HEK293 (cell line): ENCODE measurements around the gene UBE3B.

Experiments used
- CTCF ChIA-PET: fragments of 350-600 bp; formaldehyde crosslinking; extraction: SDS; loops from one replicate; lab custom pipeline; 2021; ENCODE audit warnings: antibody characterized with exemption; lab: Yijun Ruan, JAX
- POLR2A ChIA-PET: fragments of 300-600 bp; formaldehyde crosslinking; extraction: SDS; loops from one replicate; lab custom pipeline; 2020; ENCODE audit warnings: antibody characterized with exemption, inconsistent platforms; lab: Yijun Ruan, JAX
- H3K27ac ChIP-seq: fragments of 200-500 bp; sonication (Bioruptor generic); 2 replicates; pipeline ENCODE4 v1.5.1; 2014; ENCODE audit warnings: low read depth, low read length, control low read depth, inconsistent platforms; ENCODE audit errors: extremely low read depth
- H3K36me3 ChIP-seq, 2 experiments: fragments of 200-500 bp in 1 of 2; sonication (Bioruptor generic) in 1 of 2; 1 replicate in 1 of 2; 2 replicates in 1 of 2; pipeline ENCODE4 v1.5.1; 2014 to 2017; ENCODE audit warnings: inconsistent platforms in 2 of 2, low read length in 2 of 2; ENCODE audit not compliant: control insufficient read depth in 2 of 2, insufficient read depth in 1 of 2
- H3K4me1 ChIP-seq: fragments of 200-500 bp; sonication (Bioruptor generic); 2 replicates; pipeline ENCODE4 v1.5.1; 2014; ENCODE audit warnings: mild to moderate bottlenecking, low read length, inconsistent platforms; ENCODE audit not compliant: control insufficient read depth, insufficient read depth
- H3K4me3 ChIP-seq: 2 replicates; pipeline ENCODE4 v1.5.1; 2011; ENCODE audit warnings: low read depth, mild to moderate bottlenecking, control low read depth, low read length, moderate library complexity
- H3K9me3 ChIP-seq: fragments of 200-500 bp; sonication (Bioruptor generic); 2 replicates; pipeline ENCODE4 v1.5.1; 2014; ENCODE audit warnings: low read depth, low read length, inconsistent platforms; ENCODE audit not compliant: control insufficient read depth, insufficient read depth
- ELK4 ChIP-seq: IDR thresholded peaks from 2 replicates; pipeline ENCODE4 v1.6.1; 2011; ENCODE audit warnings: mild to moderate bottlenecking, low read depth, low read length, borderline replicate concordance
- GLI2 ChIP-seq: fragments of 450-650 bp; formaldehyde crosslinking; IDR thresholded peaks from 2 replicates; pipeline ENCODE4; 2017; ENCODE audit warnings: missing biosample characterization, missing genetic modification characterization, low read depth, borderline replicate concordance
- KLF10 ChIP-seq: fragments of 450-650 bp; IDR thresholded peaks from 2 replicates; pipeline ENCODE4 v1.5.1; 2018; ENCODE audit warnings: missing biosample characterization, mild to moderate bottlenecking, missing genetic modification characterization
- TRIM28 ChIP-seq: IDR thresholded peaks from 2 replicates; pipeline ENCODE4 v1.6.1; 2011; ENCODE audit warnings: low read length, control low read depth, borderline replicate concordance
- TSHZ1 ChIP-seq: fragments of 450-650 bp; formaldehyde crosslinking; IDR thresholded peaks from 2 replicates; pipeline ENCODE4 v1.5.1; 2016; ENCODE audit warnings: missing biosample characterization, missing genetic modification characterization, borderline replicate concordance
- ZBTB17 ChIP-seq: fragments of 450-650 bp; formaldehyde crosslinking; IDR thresholded peaks from 2 replicates; pipeline ENCODE4 v1.5.1; 2016; ENCODE audit warnings: missing biosample characterization, missing genetic modification characterization
- ZNF112 ChIP-seq: fragments of 450-650 bp; formaldehyde crosslinking; IDR thresholded peaks from 2 replicates; pipeline ENCODE4 v1.5.0; 2017; ENCODE audit warnings: missing biosample characterization, missing genetic modification characterization
- ZNF114 ChIP-seq: fragments of 450-650 bp; formaldehyde crosslinking; IDR thresholded peaks from 2 replicates; pipeline ENCODE4 v1.5.0; 2017; ENCODE audit warnings: missing biosample characterization, missing genetic modification characterization
- ZNF211 ChIP-seq: fragments of 450-650 bp; formaldehyde crosslinking; IDR thresholded peaks from 2 replicates; pipeline ENCODE4 v1.5.1; 2016; ENCODE audit warnings: low read depth, missing biosample characterization, missing genetic modification characterization
- ZNF311 ChIP-seq: fragments of 450-650 bp; formaldehyde crosslinking; IDR thresholded peaks from 2 replicates; pipeline ENCODE4 v1.5.1; 2017; ENCODE audit warnings: missing biosample characterization, missing genetic modification characterization, borderline replicate concordance
- ZNF350 ChIP-seq: fragments of 450-650 bp; formaldehyde crosslinking; IDR thresholded peaks from 2 replicates; pipeline ENCODE4 v1.5.0; 2017; ENCODE audit warnings: missing biosample characterization, mild to moderate bottlenecking, missing genetic modification characterization
- ZNF362 ChIP-seq: fragments of 450-650 bp; formaldehyde crosslinking; IDR thresholded peaks from 2 replicates; pipeline ENCODE4 v1.5.1; 2016; ENCODE audit warnings: missing biosample characterization, missing genetic modification characterization
- ZNF37A ChIP-seq: fragments of 450-650 bp; IDR thresholded peaks from 2 replicates; pipeline ENCODE4 v1.5.1; 2018; ENCODE audit warnings: missing biosample characterization, missing genetic modification characterization
- ZNF404 ChIP-seq: fragments of 450-650 bp; formaldehyde crosslinking; IDR thresholded peaks from 2 replicates; pipeline ENCODE4 v1.5.1; 2017; ENCODE audit warnings: missing biosample characterization, missing genetic modification characterization
- ZNF416 ChIP-seq: fragments of 450-650 bp; formaldehyde crosslinking; IDR thresholded peaks from 2 replicates; pipeline ENCODE4 v1.5.1; 2016; ENCODE audit warnings: missing biosample characterization, missing genetic modification characterization
- ZNF518A ChIP-seq: fragments of 450-650 bp; formaldehyde crosslinking; conservative IDR thresholded peaks from 2 replicates; pipeline ENCODE4 v1.5.1; 2016; ENCODE audit warnings: low read depth, missing biosample characterization, missing genetic modification characterization
- ZNF548 ChIP-seq: fragments of 450-650 bp; formaldehyde crosslinking; IDR thresholded peaks from 2 replicates; pipeline ENCODE4 v1.5.1; 2016; ENCODE audit warnings: missing biosample characterization, missing genetic modification characterization
- ZNF580 ChIP-seq: fragments of 450-650 bp; formaldehyde crosslinking; IDR thresholded peaks from 2 replicates; pipeline ENCODE4 v1.5.1; 2016; ENCODE audit warnings: missing biosample characterization, missing genetic modification characterization
- ZNF621 ChIP-seq: fragments of 450-650 bp; formaldehyde crosslinking; IDR thresholded peaks from 2 replicates; pipeline ENCODE4 v1.5.1; 2017; ENCODE audit warnings: missing biosample characterization, missing genetic modification characterization
- ZNF785 ChIP-seq: fragments of 450-650 bp; formaldehyde crosslinking; IDR thresholded peaks from 2 replicates; pipeline ENCODE4 v1.5.1; 2016; ENCODE audit warnings: missing biosample characterization, missing genetic modification characterization
- ZNF791 ChIP-seq: fragments of 450-650 bp; formaldehyde crosslinking; IDR thresholded peaks from 2 replicates; pipeline ENCODE4 v1.5.1; 2016; ENCODE audit warnings: missing biosample characterization, missing genetic modification characterization

Gene UBE3B

GRCh38 chr12:109445191-109445609, 32.2 kb upstream of the UBE3B start:
- H3K27ac ChIP-seq: no peak overlapping the region
- H3K9me3 ChIP-seq: no peaks in the 10 kb centered on the region
- H3K4me3 ChIP-seq: no peak overlapping the region
- ChIA-PET POLR2A (no interaction called here), CTCF (interaction anchor here (0.7 kb wide), 1 partner anchor 13 kb away, joined by 3 read pairs; no protein-coding TSS in a partner anchor)
- H3K4me1 ChIP-seq: no peaks in the 10 kb centered on the region; the same call in 1 of the 2 replicates
- peaks cover 0 to 32% of the 10 kb centered on the region in 2 experiments; a peak in 2 of 3 replicates for H3K36me3 ChIP-seq
- TF ChIP-seq ZNF37A: no peak
- TF ChIP-seq GLI2 (tag by site-specific recombination): no peak
- no peak for TF ChIP-seq ZNF211 (tag by site-specific recombination)

GRCh38 chr12:109446869-109447268, 30.6 kb upstream of the UBE3B start:
- TF ChIP-seq KLF10 (tag by site-specific recombination) (no peak), ZNF404 (tag by site-specific recombination) (no peak), ZNF311 (tag by site-specific recombination) (no peak), ZNF791 (tag by site-specific recombination) (no peak), ZNF518A (tag by site-specific recombination) (no peak), ZNF621 (tag by site-specific recombination) (no peak), ELK4 (no peak), ZBTB17 (no peak), ZNF416 (tag by site-specific recombination) (no peak), ZNF362 (tag by site-specific recombination) (no peak), ZNF548 (no peak), ZNF785 (tag by site-specific recombination) (no peak), TRIM28 (no peak), TSHZ1 (tag by site-specific recombination) (no peak), ZNF112 (no peak), ZNF350 (tag by site-specific recombination) (no peak), ZNF114 (tag by site-specific recombination) (no peak), ZNF580 (tag by site-specific recombination) (no peak)
- CTCF ChIA-PET: no interaction called here
- no peaks in the 10 kb centered on the region for H3K4me1 ChIP-seq
- H3K36me3 ChIP-seq: peaks cover 0 to 48% of the 10 kb centered on the region in 2 experiments
- POLR2A ChIA-PET: no interaction called here
- H3K9me3 ChIP-seq: no peaks in the 10 kb centered on the region
- H3K4me3 ChIP-seq: no peak overlapping the region
- H3K27ac ChIP-seq: no peak overlapping the region
